T-helper 9 cell (primary cell): ENCODE results near the gene ARL15.
"Not testable (repeated sequence)": the region's sequence is repeated elsewhere in the genome, so short reads cannot be mapped to it uniquely, and the experiment has no call there.

Source experiments
- DNase-seq: peaks from one replicate; pipeline ENCODE4 v3.0.0-alpha.2; 2020

Gene ARL15

DNA sequence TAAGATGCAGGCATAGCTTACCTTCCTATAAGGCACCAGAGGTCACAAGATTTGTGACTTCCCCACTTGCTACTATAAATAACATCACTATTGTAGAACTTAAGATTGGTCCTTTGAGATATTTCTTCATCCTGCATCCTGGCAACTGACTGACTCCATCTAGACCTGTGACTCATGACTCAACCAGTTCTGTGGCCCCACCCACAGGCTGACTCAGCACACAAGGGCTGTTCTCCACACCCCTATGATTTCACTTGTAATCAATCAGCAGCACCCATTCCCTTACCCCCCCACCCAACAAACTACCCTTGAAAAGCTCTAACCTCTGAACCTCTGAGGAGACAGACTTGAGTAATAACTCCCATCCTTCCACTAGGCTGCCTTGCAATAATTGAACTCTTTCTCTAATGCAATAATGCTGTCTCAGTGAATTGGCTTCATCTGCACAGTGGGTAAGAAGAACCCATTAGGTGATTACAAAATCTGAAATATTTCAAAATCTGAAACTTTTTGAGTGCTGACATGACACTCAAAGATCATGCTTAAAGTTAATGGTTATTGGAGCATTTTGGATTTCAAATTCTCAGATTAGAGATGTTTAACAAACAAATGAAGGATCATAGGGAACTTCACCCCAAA, 296.7 kb downstream of the ARL15 start:
- DNase-seq = no peak

- DNase-seq = no peak
These were observed 300.5 kb downstream of the ARL15 start for GRCh38 chr5:54009828-54010227.

DNA sequence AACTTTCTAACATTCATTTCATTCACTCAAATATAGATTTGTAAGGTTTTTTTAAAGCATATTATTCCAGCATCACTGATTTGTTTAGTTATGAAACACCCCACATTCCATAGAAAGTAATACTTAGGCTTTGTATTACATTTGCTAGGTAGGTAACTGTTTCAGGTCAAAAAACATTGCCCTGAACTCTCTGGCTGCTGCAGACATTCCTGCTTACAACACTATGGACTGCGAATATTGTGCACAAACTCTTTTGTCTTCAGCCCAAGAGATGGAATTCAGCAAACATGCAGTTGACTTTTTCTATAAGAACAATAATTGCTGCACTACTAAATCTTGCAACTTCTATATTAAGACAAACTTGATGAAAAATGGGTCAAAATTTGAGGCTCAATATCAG, 301.0 kb downstream of the ARL15 start:
- DNase-seq = no peak

- DNase-seq = no peak
These were observed 302.3 kb downstream of the ARL15 start for GRCh38 chr5:54007827-54008777.

DNA sequence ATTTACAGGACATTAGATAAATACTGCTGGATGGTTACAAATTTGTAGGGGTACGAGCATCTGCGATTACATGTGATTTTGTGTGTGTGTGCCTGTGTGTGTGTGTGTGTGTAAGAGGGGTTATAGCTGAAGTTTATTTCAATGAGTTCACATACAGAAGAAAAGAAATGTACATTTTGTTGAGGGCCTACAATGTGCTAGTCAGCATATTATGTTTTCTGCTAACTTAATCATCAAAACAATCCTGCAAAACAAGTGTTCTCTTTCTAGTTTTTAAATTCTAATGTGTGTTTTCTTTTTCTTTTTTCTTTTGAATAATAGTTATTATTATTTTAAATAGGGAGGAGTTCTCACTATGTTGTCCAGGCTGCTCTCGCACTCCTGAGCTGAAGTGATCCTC, 305.7 kb downstream of the ARL15 start:
- DNase-seq = no peak

- no peak for DNase-seq
These were observed 307.6 kb downstream of the ARL15 start for GRCh38 chr5:54002779-54003178.

DNA sequence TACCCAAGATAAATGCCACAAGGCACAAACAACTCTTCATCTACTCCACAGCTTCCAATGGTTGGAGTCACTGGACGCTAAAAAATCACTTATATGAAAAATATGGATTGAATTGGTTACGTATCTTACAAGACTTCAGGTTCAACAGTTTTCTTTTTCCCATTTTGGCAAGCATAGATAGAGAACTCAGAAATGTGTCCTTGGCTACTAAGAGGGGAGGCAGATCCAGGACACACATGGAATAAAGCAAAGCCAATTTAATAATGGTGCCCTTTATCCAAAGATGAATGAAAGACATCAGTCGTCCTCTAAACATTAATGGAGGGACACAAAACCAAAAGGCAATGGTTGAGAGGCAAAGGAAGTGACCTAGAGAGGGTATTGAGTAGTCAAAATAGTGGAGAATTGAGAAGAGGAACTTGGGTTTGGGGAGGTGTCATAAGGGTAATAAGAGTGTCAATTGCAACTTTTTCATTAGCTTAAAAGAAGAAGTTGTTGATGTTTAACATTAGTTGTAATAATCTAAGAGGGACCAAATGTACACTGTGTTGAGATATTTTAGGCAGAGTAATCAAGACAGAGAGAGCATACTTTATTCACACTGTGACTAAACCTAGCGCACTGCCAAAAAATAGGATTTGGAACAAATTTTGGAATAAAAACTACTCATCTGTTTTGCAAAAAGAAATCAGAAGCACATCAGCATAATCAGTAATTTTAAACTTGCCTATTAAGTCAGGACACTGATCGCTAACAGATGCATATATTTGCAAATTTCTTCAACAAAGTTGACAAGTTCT, 308.2 kb downstream of the ARL15 start:
- no peak for DNase-seq

- DNase-seq = no peak
These were observed 310.4 kb downstream of the ARL15 start for GRCh38 chr5:54000011-54000410.

DNA sequence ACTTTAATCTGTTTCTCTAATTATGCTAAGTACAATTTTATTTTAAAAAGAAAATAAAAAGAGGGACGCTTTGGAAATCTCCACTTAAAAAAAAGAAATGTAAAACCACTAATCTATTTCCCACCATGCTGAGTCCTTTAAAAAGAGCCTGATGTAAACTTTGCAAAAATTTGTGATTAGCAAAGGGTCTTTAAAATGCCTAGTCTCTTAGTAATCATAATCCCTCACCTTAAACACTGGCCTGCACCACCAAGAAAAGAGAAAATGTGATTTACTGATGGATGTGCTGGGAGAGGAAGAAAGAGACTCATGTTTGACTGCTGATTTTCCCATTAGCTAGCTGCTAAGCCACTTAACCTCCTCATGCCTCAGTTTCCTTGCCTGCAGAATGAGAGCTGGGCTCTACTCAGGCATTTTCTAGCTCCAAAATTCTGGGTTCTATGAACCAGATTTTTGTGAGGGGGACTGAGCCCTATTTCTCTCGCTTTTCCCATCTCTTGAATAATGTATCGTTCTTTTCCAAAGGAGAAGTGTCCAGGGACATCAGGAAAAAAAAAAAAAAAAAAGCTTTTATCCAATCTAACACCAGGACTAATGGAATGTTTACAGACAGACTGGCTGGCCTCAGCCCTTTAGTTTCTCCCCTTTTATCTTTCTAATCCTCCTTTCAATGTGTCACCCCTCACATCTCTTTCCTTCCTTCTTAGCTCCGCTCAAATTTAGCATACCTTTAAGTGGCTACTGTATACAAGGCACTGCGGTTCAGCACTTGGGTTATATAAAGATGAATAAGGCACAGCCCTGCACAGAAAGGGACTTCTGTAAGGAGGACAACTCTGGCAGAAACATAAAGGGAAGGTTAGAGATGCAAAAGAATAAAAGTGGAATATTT, 312.4 kb downstream of the ARL15 start:
- no peak for DNase-seq

DNA sequence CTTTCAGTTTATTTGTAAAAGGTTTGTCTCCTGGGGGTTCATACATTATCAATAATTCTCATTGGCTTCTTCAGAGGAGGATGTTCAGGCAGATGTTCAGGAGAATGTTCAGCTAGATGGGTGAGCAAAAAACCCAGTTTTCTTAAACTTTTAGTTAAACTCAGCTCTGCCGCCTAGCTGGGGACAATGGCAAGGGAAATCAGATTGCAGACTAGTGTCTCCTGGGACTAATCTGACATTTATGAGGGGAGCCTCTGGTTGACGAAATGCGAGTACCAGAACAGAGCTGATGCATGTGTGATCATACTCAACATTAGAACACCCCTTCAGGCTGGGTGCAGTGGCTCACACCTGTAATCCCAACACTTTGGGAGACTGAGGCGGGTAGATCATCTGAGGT, 314.4 kb downstream of the ARL15 start:
- no peak for DNase-seq

GRCh38 chr5:53994148-53994547, 316.2 kb downstream of the ARL15 start:
- no peak for DNase-seq

GRCh38 chr5:53991942-53992341, 318.4 kb downstream of the ARL15 start:
- DNase-seq = no peak

DNA sequence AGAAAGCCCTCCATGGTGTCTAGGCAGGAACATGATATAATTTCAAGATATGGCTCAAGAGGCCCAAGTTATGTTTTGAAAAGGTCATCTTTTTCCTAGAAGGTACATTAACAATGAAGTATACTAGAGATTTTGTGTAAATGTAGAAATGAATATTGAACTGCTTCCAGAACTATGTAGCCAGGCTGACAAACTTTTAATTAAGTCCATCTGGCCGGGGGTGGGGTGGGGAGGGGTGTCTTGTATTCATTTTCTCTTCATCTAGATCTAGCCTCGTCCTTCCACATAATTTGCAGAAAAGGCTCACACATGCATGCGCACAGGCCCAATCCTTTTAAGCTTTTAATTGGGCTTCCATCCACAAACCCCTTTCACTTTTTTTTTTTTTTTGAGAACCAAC, 323.3 kb downstream of the ARL15 start:
- DNase-seq = no peak

- DNase-seq = no peak
These were observed 324.6 kb downstream of the ARL15 start for GRCh38 chr5:53985796-53986195.

DNA sequence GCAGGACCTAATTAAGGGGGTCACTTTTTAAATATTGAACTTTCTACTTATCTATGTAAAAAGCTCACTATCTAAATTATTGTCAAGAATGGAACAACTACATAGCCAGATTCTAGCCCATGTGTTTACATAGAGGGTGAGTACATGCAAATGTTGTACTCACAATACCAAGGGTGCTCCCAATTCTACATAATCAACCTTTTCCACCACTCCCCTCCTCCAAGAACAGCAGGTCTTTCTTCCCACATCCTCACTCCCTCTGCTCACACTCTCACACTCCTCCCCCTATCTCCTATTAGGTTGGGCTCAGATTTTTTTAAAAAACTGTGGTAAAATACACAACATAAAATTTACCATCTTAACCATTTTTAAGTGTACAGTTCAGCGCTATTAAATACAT, 325.4 kb downstream of the ARL15 start:
- no peak for DNase-seq

DNA sequence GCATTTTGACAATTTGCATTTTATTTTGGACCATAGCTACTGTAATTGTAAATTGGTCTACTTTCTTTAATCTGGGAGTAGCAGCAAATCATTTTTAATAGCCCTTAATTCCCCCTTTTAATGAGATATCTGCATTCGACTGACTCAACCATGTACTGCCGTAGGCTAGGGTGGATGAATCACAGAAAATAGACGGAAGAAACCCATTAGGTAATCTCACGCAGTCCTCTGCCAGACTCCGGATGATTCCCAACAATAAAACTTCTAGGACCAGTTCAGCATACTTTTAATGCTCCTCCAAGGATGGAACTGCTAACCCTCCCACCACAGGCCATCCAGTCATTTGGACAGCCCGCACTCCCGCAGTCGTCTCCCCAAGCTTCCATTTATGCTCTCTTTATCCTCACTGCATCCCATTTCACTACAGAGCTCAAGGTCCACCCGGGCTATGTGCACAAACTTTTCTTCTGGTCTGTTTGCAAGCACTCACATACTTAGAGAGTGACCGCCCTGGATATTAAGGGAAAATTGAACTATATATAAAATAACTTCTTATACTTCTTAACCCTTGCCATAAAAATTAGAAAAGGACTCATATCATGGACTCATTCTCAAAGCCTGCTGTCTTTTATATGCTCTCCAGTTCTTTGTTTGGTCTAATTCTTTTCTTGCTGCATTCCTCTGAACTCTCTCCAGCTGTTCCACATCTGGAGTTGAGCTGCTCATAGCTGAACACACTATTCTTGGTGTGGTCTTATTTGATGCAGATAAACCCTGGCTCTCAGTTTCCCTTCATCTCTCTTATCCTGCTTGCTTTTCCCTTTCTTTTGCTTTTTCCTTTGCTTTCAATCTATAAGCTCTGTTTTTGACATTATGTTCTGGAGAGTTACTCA, 326.6 kb downstream of the ARL15 start:
- DNase-seq = no peak

DNA sequence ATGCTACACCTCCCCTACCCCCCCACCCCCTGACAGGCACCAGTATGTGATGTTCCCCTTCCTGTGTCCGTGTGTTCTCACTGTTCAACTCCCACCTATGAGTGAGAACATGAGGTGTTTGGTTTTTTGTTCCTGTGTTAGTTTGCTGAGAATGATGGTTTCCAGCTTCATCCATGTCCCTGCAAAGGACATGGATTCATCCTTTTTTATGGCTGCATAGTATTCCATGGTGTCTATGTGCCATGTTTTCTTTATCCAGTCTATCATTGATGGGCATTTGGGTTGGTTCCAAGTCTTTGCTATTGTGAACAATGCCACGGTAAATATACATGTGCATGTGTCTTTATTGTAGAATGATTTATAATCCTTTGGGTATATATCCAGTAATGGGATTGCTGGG, 328.1 kb downstream of the ARL15 start:
- not testable (repeated sequence) for DNase-seq

- DNase-seq = no peak
These were observed 330.3 kb downstream of the ARL15 start for GRCh38 chr5:53980061-53980460.

- DNase-seq = no peak
These were observed 336.4 kb downstream of the ARL15 start for GRCh38 chr5:53974021-53974420.

GRCh38 chr5:53972314-53972713, 338.1 kb downstream of the ARL15 start:
- no peak for DNase-seq

- DNase-seq = no peak
These were observed 338.8 kb downstream of the ARL15 start for GRCh38 chr5:53971551-53971950.
